ENCODE data around the gene KHDC1.
"Not testable (repeated sequence)": the region's sequence is repeated elsewhere in the genome, so short reads cannot be mapped to it uniquely, and the experiment has no call there.

DNA sequence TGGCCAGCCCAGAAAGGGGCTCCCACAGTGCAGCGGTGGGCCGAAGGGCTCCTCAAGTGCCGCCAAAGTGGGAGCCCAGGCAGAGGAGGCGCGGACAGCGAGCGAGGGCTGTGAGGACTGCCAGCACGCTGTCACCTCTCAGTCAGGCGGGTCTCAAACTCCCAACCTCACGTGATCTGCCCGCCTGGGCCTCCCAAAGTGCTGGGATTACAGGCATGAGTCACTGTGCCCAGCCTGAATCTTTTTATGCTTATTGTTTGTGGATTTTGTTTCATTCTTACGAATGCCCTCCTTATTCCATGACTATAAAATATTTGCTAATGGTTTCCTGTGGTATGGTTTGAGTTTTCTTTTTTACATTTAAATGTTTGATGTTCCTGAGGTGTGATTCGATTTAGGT lies 6.3 kb upstream of the KHDC1 start:
- TF ChIP-seq CTCF (IDR thresholded peaks at IDR 0.05); POLR2AphosphoS5 (IDR thresholded peaks at IDR 0.05; ENCODE audit: low read depth, low read length): not testable (repeated sequence)

Data from Panc1 (cell line).